ENCODE measurements around the gene INKA1.

Gene INKA1

GRCh38 chr3:49763981-49764380, 39.1 kb upstream of the INKA1 start:
- H3K27ac ChIP-seq (ENCODE audit: low read depth, low read length): no peak overlapping the region
- H3K79me2 ChIP-seq (ENCODE audit: control insufficient read depth, low read length): peaks cover 79% of the 10 kb centered on the region
- no peak overlapping the region for H3K4me3 ChIP-seq (ENCODE audit: low read length)
- 0 out of 2 replicates have a peak, but pooled peaks cover 2% of the 10 kb centered on the region for H3K4me1 ChIP-seq (ENCODE audit: control insufficient read depth, low read length)
- no peaks in the 10 kb centered on the region for H4K20me1 ChIP-seq (ENCODE audit: control insufficient read depth, insufficient read depth, low read depth, low read length)
- H3K4me2 ChIP-seq (ENCODE audit: low read length): no peak overlapping the region
- TF ChIP-seq CTCF (IDR thresholded peaks at IDR 0.05; ENCODE audit: low read depth, low read length, poor library complexity, severe bottlenecking): no peak
- no peak for TF ChIP-seq EZH2phosphoT487 (IDR thresholded peaks at IDR 0.05; ENCODE audit: borderline replicate concordance, low read length)
- 0 out of 2 replicates have a peak, but pooled peaks cover 2% of the 10 kb centered on the region for H3F3A ChIP-seq (ENCODE audit: control insufficient read depth, insufficient read depth)
- no peaks in the 10 kb centered on the region for H3K27me3 ChIP-seq (ENCODE audit: control insufficient read depth, low read length)
- H3K9me2 ChIP-seq (replicated peaks; ENCODE audit: control insufficient read depth, low read length): no peaks in the 10 kb centered on the region
- no peaks in the 10 kb centered on the region; the same call in 1 of the 2 replicates for H3K36me3 ChIP-seq (ENCODE audit: control insufficient read depth, low read length)
- H3K9me3 ChIP-seq (ENCODE audit: control insufficient read depth, insufficient read depth, low read length): no peaks in the 10 kb centered on the region

DNA sequence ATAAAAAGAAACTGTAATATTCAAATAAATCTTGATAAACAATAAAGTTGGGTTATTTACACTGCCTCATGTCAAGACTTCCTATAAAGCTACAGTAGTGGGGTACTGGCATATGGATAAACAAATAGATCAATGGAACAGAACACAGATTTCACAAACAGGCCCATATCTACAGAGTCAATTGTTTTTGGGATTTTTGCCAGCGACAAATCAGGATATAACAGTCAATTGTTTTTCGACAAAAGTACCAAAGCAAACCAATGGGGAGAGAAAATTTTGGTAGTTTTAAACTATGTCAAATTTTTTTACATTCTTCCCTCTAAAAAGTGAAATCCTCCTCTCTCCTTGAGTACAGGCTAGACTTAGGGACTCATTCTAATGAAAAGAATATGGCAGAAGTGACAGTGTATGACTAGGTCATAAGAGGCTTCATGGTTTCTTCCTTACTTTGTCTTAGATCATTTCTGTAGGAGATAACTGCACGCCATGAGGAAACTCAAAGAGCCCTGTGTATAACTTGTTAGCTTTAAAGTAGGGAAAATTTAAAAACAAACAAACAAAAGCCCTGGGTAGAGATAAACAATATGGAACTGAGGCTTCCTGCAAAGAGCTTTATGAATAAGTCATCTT, 33.7 kb upstream of the INKA1 start:
- H3K27me3 ChIP-seq (ENCODE audit: control insufficient read depth, low read length): no peaks in the 10 kb centered on the region
- H3K9me2 ChIP-seq (replicated peaks; ENCODE audit: control insufficient read depth, low read length): no peaks in the 10 kb centered on the region
- no peak overlapping the region for H3K4me3 ChIP-seq (ENCODE audit: low read length)
- H3K9me3 ChIP-seq (ENCODE audit: control insufficient read depth, insufficient read depth, low read length): no peaks in the 10 kb centered on the region
- H3K4me1 ChIP-seq (ENCODE audit: control insufficient read depth, low read length): peaks cover 9% of the 10 kb centered on the region
- no peak overlapping the region for H3K4me2 ChIP-seq (ENCODE audit: low read length)
- peaks cover 90% of the 10 kb centered on the region for H3K79me2 ChIP-seq (ENCODE audit: control insufficient read depth, low read length)
- H4K20me1 ChIP-seq (ENCODE audit: control insufficient read depth, insufficient read depth, low read depth, low read length): peaks cover under 1% of the 10 kb centered on the region; the same call in 1 of the 2 replicates
- H3F3A ChIP-seq (ENCODE audit: control insufficient read depth, insufficient read depth): no peaks in the 10 kb centered on the region
- no peak overlapping the region for H3K27ac ChIP-seq (ENCODE audit: low read depth, low read length)
- TF ChIP-seq CTCF (IDR thresholded peaks at IDR 0.05; ENCODE audit: low read depth, low read length, poor library complexity, severe bottlenecking) (no peak), EZH2phosphoT487 (IDR thresholded peaks at IDR 0.05; ENCODE audit: borderline replicate concordance, low read length) (no peak)
- H3K36me3 ChIP-seq (ENCODE audit: control insufficient read depth, low read length): peaks cover 16% of the 10 kb centered on the region

DNA sequence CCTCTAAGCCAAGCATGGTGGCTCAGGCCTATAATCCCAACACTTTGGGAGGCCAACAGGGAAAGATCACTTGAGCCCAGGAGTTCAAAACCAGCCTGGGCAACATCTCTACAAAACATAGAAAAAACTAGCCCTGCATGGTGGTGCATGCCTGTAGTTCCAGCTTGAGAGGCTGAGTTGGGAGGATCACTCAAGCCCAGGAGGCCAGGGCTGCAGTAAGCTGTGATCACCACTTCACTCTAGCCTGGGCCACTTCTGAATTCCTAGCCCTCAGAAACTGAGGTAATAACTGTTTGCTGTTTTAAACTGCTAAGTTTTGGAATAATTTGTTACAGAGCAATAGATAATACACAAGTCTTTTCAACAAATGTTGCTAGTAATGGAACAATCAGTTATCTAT, 33.1 kb upstream of the INKA1 start:
- peaks cover 90% of the 10 kb centered on the region for H3K79me2 ChIP-seq (ENCODE audit: control insufficient read depth, low read length)
- H3K36me3 ChIP-seq (ENCODE audit: control insufficient read depth, low read length): peaks cover 19% of the 10 kb centered on the region
- H3K27me3 ChIP-seq (ENCODE audit: control insufficient read depth, low read length): no peaks in the 10 kb centered on the region
- H4K20me1 ChIP-seq (ENCODE audit: control insufficient read depth, insufficient read depth, low read depth, low read length): peaks cover 2% of the 10 kb centered on the region; the same call in 1 of the 2 replicates
- no peaks in the 10 kb centered on the region for H3K9me3 ChIP-seq (ENCODE audit: control insufficient read depth, insufficient read depth, low read length)
- H3K4me3 ChIP-seq (ENCODE audit: low read length): no peak overlapping the region
- H3F3A ChIP-seq (ENCODE audit: control insufficient read depth, insufficient read depth): no peaks in the 10 kb centered on the region
- TF ChIP-seq EZH2phosphoT487 (IDR thresholded peaks at IDR 0.05; ENCODE audit: borderline replicate concordance, low read length) (no peak), CTCF (IDR thresholded peaks at IDR 0.05; ENCODE audit: low read depth, low read length, poor library complexity, severe bottlenecking) (no peak)
- no peaks in the 10 kb centered on the region for H3K9me2 ChIP-seq (replicated peaks; ENCODE audit: control insufficient read depth, low read length)
- peaks cover 9% of the 10 kb centered on the region for H3K4me1 ChIP-seq (ENCODE audit: control insufficient read depth, low read length)
- no peak overlapping the region for H3K27ac ChIP-seq (ENCODE audit: low read depth, low read length)
- H3K4me2 ChIP-seq (ENCODE audit: low read length): no peak overlapping the region
